GM18498 (cell line): Measurements from ENCODE around the gene CFAP97.
"Not testable (repeated sequence)": the region's sequence is repeated elsewhere in the genome, so short reads cannot be mapped to it uniquely, and the experiment has no call there.

ENCODE experiments used
- ATAC-seq: cut with Tn5 transposase; IDR thresholded peaks from one replicate; pipeline ENCODE4 v1.9.1; 2021; ENCODE audit warnings: mild to moderate bottlenecking, moderate library complexity; ENCODE audit not compliant: unreplicated experiment

The CFAP97 gene

GRCh38 chr4:185224597-185224996, 20.8 kb upstream of the CFAP97 start:
- ATAC-seq = no peak

- no peak for ATAC-seq
Observed at GRCh38 chr4:185222598-185222997, 18.8 kb upstream of the CFAP97 start.

GRCh38 chr4:185221912-185222311, 18.1 kb upstream of the CFAP97 start:
- no peak for ATAC-seq

- no peak for ATAC-seq
Observed at GRCh38 chr4:185221491-185221890, 17.7 kb upstream of the CFAP97 start.

GRCh38 chr4:185219551-185220344, 15.9 kb upstream of the CFAP97 start:
- peak; percentile 84 for ATAC-seq

- no peak for ATAC-seq
Observed at GRCh38 chr4:185218312-185218711, 14.5 kb upstream of the CFAP97 start.

GRCh38 chr4:185217408-185217975, 13.7 kb upstream of the CFAP97 start:
- no peak for ATAC-seq

- ATAC-seq = no peak
Observed at GRCh38 chr4:185215261-185215660, 11.5 kb upstream of the CFAP97 start.

- peak; percentile 47 for ATAC-seq
Observed at GRCh38 chr4:185213877-185214276, 10.1 kb upstream of the CFAP97 start.

GRCh38 chr4:185212581-185212980, 8.8 kb upstream of the CFAP97 start:
- ATAC-seq = no peak

GRCh38 chr4:185211641-185212040, 7.8 kb upstream of the CFAP97 start:
- no peak for ATAC-seq

- no peak for ATAC-seq
Observed at GRCh38 chr4:185211035-185211434, 7.2 kb upstream of the CFAP97 start.

- ATAC-seq = peak; percentile 13
Observed at GRCh38 chr4:185210102-185210981, 6.5 kb upstream of the CFAP97 start.

GRCh38 chr4:185209852-185210101, 6.0 kb upstream of the CFAP97 start:
- peak; percentile 21 for ATAC-seq

GRCh38 chr4:185209031-185209851, 5.4 kb upstream of the CFAP97 start, which contains the start of gene SNX25:
TSS of gene SNX25 (plus strand) at chr4:185209598. CDS start at chr4:185209827, 229 bp downstream.
- ATAC-seq = peak; percentile 82

GRCh38 chr4:185207466-185207865, 3.7 kb upstream of the CFAP97 start:
- no peak for ATAC-seq

- no peak for ATAC-seq
Observed at GRCh38 chr4:185205697-185206342, 2.0 kb upstream of the CFAP97 start.

- ATAC-seq = not testable (repeated sequence)
Observed at GRCh38 chr4:185205073-185205472, 1.3 kb upstream of the CFAP97 start.

- peak; percentile 4 for ATAC-seq
Observed at GRCh38 chr4:185204238-185204910, 574 bp upstream of the CFAP97 start.

- ATAC-seq = peak; percentile 2
Observed at GRCh38 chr4:185202984-185203485, 765 bp downstream of the CFAP97 start.
